Activated CD8-positive, alpha-beta T cell treated with anti-CD3 and anti-CD28 coated beads for 36 hours (primary cell): ENCODE measurements around the gene NAA50. TPM values are rescaled to one million over a fixed set of nuclear protein-coding genes. Genes with fewer than 3 reads are reported as not detected.

Experiments
- ATAC-seq: fragments of 200-7000 bp; cut with Tn5 transposase; one replicate; pipeline ENCODE4 v1.10.0; 2021; ENCODE audit warnings: mild to moderate bottlenecking, moderate library complexity
- CTCF ChIA-PET: fragments of 350-600 bp; sonication (Branson Sonifier 250); formaldehyde crosslinking; loops from one replicate; lab custom pipeline; 2021; ENCODE audit warnings: antibody characterized with exemption; lab: Charles Lee
- POLR2A ChIA-PET: fragments of 350-600 bp; sonication (Branson Sonifier 250); formaldehyde crosslinking; loops from one replicate; lab custom pipeline; 2021; ENCODE audit warnings: antibody characterized with exemption; lab: Charles Lee
- DNase-seq: peaks from one replicate; pipeline ENCODE4 v3.0.0-alpha.2; 2020
- H3K27ac Mint-ChIP-seq: one replicate; pipeline ENCODE4 v1.8.0; 2021; ENCODE audit warnings: mild to moderate bottlenecking, mixed read lengths
- H3K27me3 Mint-ChIP-seq: one replicate; pipeline ENCODE4 v1.8.0; 2021; ENCODE audit warnings: mixed read lengths
- H3K36me3 Mint-ChIP-seq: one replicate; pipeline ENCODE4 v1.8.0; 2021; ENCODE audit warnings: low read depth, mixed read lengths
- H3K4me1 Mint-ChIP-seq: one replicate; pipeline ENCODE4 v1.8.0; 2021; ENCODE audit warnings: low read depth, mixed read lengths
- H3K4me3 Mint-ChIP-seq: one replicate; pipeline ENCODE4 v1.8.0; 2021; ENCODE audit warnings: mild to moderate bottlenecking, moderate library complexity, mixed read lengths
- H3K9me3 Mint-ChIP-seq: one replicate; pipeline ENCODE4 v1.8.0; 2021; ENCODE audit warnings: mixed read lengths
- intact Hi-C: fragments of 100-400 bp; cut with micrococcal nuclease; formaldehyde crosslinking; loops from one replicate; pipeline ENCODE4 v1.10.0; 2022
- total RNA-seq, 2 experiments: library from RNA; stranded (reverse); gene quantifications; one replicate each; pipeline ENCODE4 v1.2.3, GENCODE V29; 2021
- TF ChIP-seq, protein P1 (sequence below): fragments of 200-600 bp; IDR thresholded peaks from one replicate; pipeline ENCODE4 v1.8.0; 2022; ENCODE audit warnings: antibody characterized with exemption, mild to moderate bottlenecking

NAA50 gene
- total RNA-seq, 2 experiments from 2014 or later = 117 to 118 TPM

- CTCF ChIA-PET = interaction anchor here (0.7 to 3.2 kb wide), 20 partner anchors 10 to 311 kb away, joined by 3 to 44 read pairs (median 4); partner anchors contain the start of genes CCDC191, QTRT2, SPICE1 and USF3
- peak overlapping the region; percentile 100 for H3K27ac Mint-ChIP-seq
- POLR2A ChIA-PET = interaction anchor here (0.6 to 3.2 kb wide), 18 partner anchors 10 to 786 kb away, joined by 3 to 26 read pairs (median 5); partner anchors contain the start of gene SPICE1
- no peaks in the 10 kb centered on the region for H3K9me3 Mint-ChIP-seq
- peak; percentile 90 for DNase-seq
- peak overlapping the region; percentile 98 for H3K4me3 Mint-ChIP-seq
- peak; percentile 72 for ATAC-seq
- TF ChIP-seq, protein P1, sequence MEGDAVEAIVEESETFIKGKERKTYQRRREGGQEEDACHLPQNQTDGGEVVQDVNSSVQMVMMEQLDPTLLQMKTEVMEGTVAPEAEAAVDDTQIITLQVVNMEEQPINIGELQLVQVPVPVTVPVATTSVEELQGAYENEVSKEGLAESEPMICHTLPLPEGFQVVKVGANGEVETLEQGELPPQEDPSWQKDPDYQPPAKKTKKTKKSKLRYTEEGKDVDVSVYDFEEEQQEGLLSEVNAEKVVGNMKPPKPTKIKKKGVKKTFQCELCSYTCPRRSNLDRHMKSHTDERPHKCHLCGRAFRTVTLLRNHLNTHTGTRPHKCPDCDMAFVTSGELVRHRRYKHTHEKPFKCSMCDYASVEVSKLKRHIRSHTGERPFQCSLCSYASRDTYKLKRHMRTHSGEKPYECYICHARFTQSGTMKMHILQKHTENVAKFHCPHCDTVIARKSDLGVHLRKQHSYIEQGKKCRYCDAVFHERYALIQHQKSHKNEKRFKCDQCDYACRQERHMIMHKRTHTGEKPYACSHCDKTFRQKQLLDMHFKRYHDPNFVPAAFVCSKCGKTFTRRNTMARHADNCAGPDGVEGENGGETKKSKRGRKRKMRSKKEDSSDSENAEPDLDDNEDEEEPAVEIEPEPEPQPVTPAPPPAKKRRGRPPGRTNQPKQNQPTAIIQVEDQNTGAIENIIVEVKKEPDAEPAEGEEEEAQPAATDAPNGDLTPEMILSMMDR = peak; percentile 52
- H3K36me3 Mint-ChIP-seq = peaks cover 41% of the 10 kb centered on the region
- H3K27me3 Mint-ChIP-seq = no peaks in the 10 kb centered on the region
- peaks cover 65% of the 10 kb centered on the region for H3K4me1 Mint-ChIP-seq
- intact Hi-C loops = loop anchor here (5.0 to 10.0 kb wide), 2 partner anchors 230 to 312 kb away; partner anchors contain the start of genes CCDC191, QTRT2 and SPICE1
These were observed 901 bp downstream of the NAA50 start for GRCh38 chr3:113744941-113745755.

DNA sequence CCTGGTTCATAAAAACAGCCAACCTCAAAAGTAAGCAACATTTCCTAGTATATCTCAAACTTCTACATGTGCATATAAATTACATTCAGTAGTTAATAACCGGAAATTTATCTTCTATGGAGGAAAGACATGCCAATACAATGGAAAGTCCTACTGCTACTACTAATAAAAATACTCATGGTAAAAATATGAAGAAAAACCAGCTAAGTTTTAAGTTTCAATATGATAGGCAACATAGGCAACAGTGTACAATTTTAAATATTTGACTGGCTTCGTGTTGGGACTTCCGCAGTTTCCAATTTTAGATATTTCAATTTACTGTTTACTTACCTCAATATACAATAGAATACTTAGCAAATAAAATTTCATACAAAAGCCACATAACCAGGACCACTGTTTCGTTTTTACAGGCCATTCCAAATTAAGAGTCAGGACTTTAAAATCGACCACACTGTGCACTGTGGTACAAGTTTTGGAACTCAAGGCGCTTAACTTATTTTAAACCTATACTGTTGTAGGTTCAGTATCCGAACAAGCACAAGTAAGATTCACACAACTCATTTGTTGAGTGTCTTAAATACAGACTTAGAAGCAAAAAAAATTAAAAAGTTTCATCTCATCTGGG, 2.9 kb downstream of the NAA50 start:
- CTCF ChIA-PET = interaction anchor here (1.4 kb wide), 1 partner anchor 22 kb away, joined by 3 read pairs; no protein-coding TSS in a partner anchor
- POLR2A ChIA-PET = interaction anchor here (0.7 kb wide), 1 partner anchor 44 kb away, joined by 3 read pairs; no protein-coding TSS in a partner anchor
- Mint-ChIP-seq H3K4me3 (peak overlapping the region; percentile 98), H3K27me3 (no peaks in the 10 kb centered on the region), H3K27ac (peak overlapping the region; percentile 40), H3K4me1 (peaks cover 55% of the 10 kb centered on the region), H3K36me3 (peaks cover 41% of the 10 kb centered on the region), H3K9me3 (no peaks in the 10 kb centered on the region)
- intact Hi-C loops = loop anchor here (10.0 kb wide), 1 partner anchor 228 kb away; the partner anchor contains the start of gene SPICE1
- DNase-seq (no peak), ATAC-seq (no peak)
- TF ChIP-seq, protein P1 = no peak

DNA sequence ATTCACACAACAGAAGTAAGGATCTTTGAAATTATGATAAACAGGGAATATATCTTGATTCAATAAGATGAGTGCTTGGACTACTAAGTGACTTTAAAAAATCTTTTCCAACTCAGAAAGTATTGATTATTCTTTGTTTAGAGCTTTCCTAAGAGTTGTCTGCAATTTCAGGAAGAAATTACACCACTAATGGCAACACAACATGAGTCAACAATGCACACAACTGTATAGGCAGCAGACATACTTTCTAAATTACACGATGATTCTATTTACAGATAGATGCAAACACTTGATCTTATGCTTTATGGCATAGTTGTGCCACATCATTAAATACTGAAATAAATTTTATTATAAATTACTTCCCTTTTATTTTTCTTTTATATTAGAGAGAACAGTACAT, 4.4 kb downstream of the NAA50 start:
- H3K27me3 Mint-ChIP-seq = no peaks in the 10 kb centered on the region
- ChIA-PET POLR2A (interaction anchor here (0.6 to 1.3 kb wide), 2 partner anchors 34 to 227 kb away, joined by 3 to 4 read pairs; partner anchors contain the start of gene SPICE1), CTCF (interaction anchor here (0.6 to 1.9 kb wide), 4 partner anchors 11 to 172 kb away, joined by 3 to 6 read pairs (median 4); no protein-coding TSS in a partner anchor)
- H3K36me3 Mint-ChIP-seq = peaks cover 41% of the 10 kb centered on the region
- no peak overlapping the region for H3K4me3 Mint-ChIP-seq
- DNase-seq = no peak
- no peak for ATAC-seq
- H3K27ac Mint-ChIP-seq = peak overlapping the region; percentile 51
- peaks cover 63% of the 10 kb centered on the region for H3K4me1 Mint-ChIP-seq
- TF ChIP-seq, protein P1 = no peak
- intact Hi-C loops = loop anchor here (10.0 kb wide), 1 partner anchor 227 kb away; the partner anchor contains the start of gene SPICE1
- no peaks in the 10 kb centered on the region for H3K9me3 Mint-ChIP-seq

DNA sequence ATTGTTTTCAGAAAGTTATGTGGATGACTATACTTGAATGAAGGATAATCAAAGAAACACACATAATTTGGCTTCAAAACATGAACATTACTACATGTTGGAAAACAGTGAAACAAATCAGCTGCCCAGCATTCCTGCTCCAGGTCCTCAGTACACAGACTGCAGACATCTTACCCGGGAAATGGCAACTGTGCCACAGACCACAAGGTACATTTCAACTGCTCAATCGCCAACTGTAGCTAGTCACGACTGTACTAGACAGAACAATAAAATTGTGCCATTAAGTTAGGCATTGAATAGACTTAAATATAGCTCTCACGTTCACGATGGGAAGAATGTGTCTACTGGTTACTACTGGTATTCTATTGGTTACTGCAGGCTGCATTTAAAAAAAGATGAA, 5.0 kb downstream of the NAA50 start:
- ChIA-PET POLR2A (interaction anchor here (1.3 kb wide), 1 partner anchor 226 kb away, joined by 3 read pairs; the partner anchor contains the start of gene SPICE1), CTCF (interaction anchor here (0.6 to 1.9 kb wide), 4 partner anchors 11 to 172 kb away, joined by 3 to 6 read pairs (median 4); no protein-coding TSS in a partner anchor)
- peak overlapping the region; percentile 9 for H3K27ac Mint-ChIP-seq
- H3K9me3 Mint-ChIP-seq = no peaks in the 10 kb centered on the region
- peaks cover 64% of the 10 kb centered on the region for H3K4me1 Mint-ChIP-seq
- ATAC-seq (no peak), DNase-seq (no peak)
- TF ChIP-seq, protein P1 = no peak
- no peaks in the 10 kb centered on the region for H3K27me3 Mint-ChIP-seq
- peaks cover 36% of the 10 kb centered on the region for H3K36me3 Mint-ChIP-seq
- no peak overlapping the region for H3K4me3 Mint-ChIP-seq
- intact Hi-C loops = loop anchor here (10.0 kb wide), 1 partner anchor 226 kb away; the partner anchor contains the start of gene SPICE1
